SK-N-SH (cell line): ENCODE data around the gene DIS3L.

Experiments used
- CTCF ChIP-seq: fragments of 200-600 bp; sonication (generic); IDR thresholded peaks from 2 replicates; pipeline ENCODE4 v1.6.1; 2017; ENCODE audit warnings: antibody characterized with exemption, mild to moderate bottlenecking, moderate library complexity
- ELF1 ChIP-seq: IDR thresholded peaks from 2 replicates; pipeline ENCODE4 v1.4.0; 2012
- EP300 ChIP-seq, 2 experiments: IDR thresholded peaks; 2 replicates each; pipeline versions ENCODE4 v1.4.0 to v1.6.1; 2012; ENCODE audit warnings: borderline replicate concordance in 1 of 2, low read depth in 1 of 2, low read length in 1 of 2
- EZH2phosphoT487 ChIP-seq: fragments of 200-600 bp; sonication (generic); IDR thresholded peaks from 2 replicates; pipeline ENCODE4 v1.6.1; 2017; ENCODE audit warnings: low read depth, mixed run types, mild to moderate bottlenecking, antibody characterized with exemption, moderate library complexity, borderline replicate concordance
- IRF3 ChIP-seq: fragments of 150-350 bp; IDR thresholded peaks from 2 replicates; pipeline ENCODE4 v1.6.1; 2016; ENCODE audit warnings: mild to moderate bottlenecking, low read depth, low read length
- MXI1 ChIP-seq: IDR thresholded peaks from 2 replicates; pipeline ENCODE4 v1.6.1; 2012; ENCODE audit warnings: mild to moderate bottlenecking, low read depth, low read length, improper control_type of control experiment
- NRF1 ChIP-seq: IDR thresholded peaks from 2 replicates; pipeline ENCODE4 v1.6.1; 2012; ENCODE audit warnings: low read depth, mild to moderate bottlenecking, low read length
- POLR2AphosphoS5 ChIP-seq: IDR thresholded peaks from 2 replicates; pipeline ENCODE4 v1.6.1; 2012; ENCODE audit warnings: low read depth, low read length
- USF1 ChIP-seq: IDR thresholded peaks from 2 replicates; pipeline ENCODE4 v1.4.0; 2012; ENCODE audit warnings: low read depth, borderline replicate concordance

- TF ChIP-seq MXI1 (no peak), CTCF (no peak), POLR2AphosphoS5 (no peak), EZH2phosphoT487 (no peak), IRF3 (no peak), EP300 (IDR thresholded peaks at IDR 0.05; ENCODE audit: borderline replicate concordance in 1 of 2, low read depth in 1 of 2, low read length in 1 of 2) (no peak), USF1 (no peak), ELF1 (no peak), NRF1 (no peak)
Observed at GRCh38 chr15:66292571-66293418, 573 bp upstream of the DIS3L start.
